HG02678 (cell line): ENCODE measurements around the gene SMAD7.

Source experiments
- ATAC-seq: cut with Tn5 transposase; IDR thresholded peaks from one replicate; pipeline ENCODE4 v1.9.1; 2021; ENCODE audit warnings: mild to moderate bottlenecking, moderate library complexity; ENCODE audit not compliant: unreplicated experiment

Gene SMAD7

GRCh38 chr18:48962252-48962993 is 11.7 kb upstream of the SMAD7 start:
- ATAC-seq = no peak

DNA sequence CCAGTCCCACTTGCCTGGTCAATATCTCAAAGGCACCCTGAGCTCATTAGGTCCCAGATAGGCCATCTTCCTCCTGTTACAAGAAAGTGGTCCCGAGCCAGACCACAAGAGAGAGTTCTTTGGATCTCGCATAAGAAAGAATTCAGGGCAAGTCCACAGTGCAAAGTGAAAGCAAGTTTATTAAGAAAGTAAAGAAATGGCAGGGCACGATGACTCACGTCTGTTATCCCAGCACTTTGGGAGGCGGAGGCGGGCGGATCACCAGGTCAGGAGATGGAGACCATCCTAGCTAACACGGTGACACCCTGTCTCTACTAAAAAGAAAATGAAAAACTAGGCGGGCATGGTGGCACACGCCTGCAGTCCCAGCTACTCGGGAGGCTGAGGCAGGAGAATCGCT is 10.8 kb upstream of the SMAD7 start:
- ATAC-seq = no peak

GRCh38 chr18:48959921-48960920 is 9.5 kb upstream of the SMAD7 start:
- ATAC-seq = no peak

DNA sequence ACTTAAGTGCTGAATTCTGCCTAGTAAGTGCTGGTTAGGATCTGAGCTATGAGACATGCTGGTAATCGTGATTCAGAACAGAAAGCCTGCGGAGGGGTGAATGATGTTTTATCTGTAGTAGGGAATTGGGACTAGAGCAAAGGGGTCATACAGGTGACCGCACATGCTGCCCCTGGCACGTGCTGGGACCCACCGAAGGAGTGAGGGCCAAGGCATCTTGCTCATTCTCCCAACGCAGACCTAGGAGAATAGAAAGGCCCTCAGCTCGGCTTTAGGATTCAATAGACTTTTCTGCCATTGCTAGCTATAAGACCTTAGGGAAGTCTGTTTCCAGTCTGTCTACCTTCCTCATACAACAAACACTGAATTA is 8.8 kb upstream of the SMAD7 start:
- ATAC-seq = no peak

DNA sequence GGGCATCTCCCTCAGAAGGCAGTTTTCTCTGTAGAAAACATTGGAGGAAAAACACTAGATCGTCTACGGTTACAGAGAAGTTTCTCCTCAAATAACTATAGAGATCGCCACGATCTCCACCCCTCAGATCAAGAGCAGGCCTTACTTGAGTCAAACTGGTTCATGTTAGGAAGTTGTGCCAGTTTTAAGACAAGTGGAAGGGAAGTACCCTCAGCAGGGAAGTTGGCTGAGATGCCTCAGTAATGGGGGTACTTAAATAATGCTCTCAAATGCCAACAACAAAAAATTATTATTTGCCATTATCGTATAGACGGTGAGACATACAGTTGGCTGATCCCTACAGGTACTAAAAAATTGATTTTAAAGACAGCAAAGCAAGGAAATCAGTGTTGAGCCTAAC is 8.2 kb upstream of the SMAD7 start:
- no peak for ATAC-seq

DNA sequence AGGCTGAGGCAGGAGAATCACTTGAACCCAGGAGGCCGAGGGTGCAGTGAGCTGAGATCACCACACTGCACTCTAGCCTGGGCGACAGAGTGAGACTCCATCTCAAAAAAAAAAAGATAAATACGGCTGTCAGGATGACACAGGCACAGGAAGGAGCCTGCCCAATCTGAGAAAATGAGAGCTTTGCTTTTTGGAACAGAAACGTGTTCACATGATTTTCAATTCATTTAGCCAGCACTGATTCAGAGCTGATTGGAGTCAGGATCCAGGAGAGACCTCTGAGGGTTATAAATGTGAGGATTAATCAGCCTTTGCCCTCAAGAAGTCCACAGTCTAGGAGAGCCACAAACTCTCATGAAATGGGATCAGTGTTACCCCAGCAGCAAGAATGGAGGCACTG is 6.9 kb upstream of the SMAD7 start:
- ATAC-seq = no peak

DNA sequence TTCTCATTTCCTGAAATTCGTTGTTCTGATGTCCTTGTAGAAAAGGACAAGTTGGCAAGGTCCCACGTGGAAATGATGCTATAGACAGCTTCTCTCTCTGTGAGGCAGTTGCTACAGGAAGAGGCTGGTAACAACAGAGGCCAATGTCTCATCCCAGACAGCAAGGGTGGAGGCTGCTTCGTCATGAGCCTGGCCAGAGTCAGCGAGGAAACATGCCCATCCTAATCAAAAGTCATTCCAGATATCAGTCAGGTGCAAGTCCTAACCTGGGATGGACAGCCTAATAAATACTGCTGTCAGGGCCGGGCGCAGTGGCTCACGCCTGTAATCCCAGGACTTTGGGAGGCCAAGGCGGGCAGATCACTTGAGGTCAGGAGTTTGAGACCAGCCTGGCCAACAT is 6.4 kb upstream of the SMAD7 start:
- ATAC-seq = no peak

DNA sequence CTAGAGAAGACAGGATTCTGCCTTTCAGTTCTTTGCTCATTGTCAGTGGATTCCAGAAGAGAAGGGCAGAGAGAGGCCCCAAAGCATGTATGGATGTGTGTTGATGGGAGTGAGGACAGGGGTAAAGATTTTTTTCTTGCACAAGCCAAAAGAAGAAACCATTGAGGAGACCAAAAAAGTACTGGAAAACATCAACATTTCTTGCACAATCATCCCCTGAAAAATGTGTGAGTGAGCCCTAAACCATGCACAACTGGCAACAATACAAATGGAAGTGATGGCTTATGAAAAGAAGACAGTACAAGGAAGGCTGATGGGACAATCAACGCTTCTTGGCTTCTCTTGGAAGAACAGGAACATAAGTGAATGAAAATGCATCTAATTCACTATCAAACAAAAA is 5.6 kb upstream of the SMAD7 start:
- ATAC-seq = no peak

GRCh38 chr18:48955830-48956261 is 5.1 kb upstream of the SMAD7 start:
- no peak for ATAC-seq

- ATAC-seq = no peak
Measured at GRCh38 chr18:48954886-48955819, 4.4 kb upstream of the SMAD7 start.

DNA sequence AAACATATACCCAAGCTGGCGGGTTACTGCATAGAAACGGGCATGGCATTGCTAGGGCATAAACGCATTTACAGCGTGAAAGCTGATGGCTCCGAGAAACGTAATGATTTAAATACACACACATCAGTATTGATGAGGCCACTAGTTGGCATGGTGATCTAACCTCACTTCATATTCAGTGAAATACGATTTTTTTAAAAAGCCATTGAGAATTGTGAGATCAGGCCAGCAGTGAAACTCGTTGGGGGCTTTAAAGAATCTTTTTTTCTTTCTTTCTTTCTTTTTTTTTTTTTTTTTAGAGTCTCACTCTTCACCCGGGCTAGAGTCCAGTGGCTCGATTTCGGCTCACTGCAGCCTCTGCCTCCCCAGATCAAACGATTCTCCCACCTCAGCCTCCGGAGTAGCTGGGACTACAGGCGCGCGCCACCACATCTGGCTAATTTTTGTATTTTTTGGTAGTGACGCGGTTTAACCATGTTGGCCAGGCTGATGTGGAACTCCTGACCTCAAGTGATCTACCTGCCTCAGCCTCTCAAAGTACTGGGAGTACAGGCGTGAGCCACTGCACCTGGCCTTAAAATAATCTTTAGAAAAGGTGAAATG is 2.4 kb upstream of the SMAD7 start:
- ATAC-seq = no peak

DNA sequence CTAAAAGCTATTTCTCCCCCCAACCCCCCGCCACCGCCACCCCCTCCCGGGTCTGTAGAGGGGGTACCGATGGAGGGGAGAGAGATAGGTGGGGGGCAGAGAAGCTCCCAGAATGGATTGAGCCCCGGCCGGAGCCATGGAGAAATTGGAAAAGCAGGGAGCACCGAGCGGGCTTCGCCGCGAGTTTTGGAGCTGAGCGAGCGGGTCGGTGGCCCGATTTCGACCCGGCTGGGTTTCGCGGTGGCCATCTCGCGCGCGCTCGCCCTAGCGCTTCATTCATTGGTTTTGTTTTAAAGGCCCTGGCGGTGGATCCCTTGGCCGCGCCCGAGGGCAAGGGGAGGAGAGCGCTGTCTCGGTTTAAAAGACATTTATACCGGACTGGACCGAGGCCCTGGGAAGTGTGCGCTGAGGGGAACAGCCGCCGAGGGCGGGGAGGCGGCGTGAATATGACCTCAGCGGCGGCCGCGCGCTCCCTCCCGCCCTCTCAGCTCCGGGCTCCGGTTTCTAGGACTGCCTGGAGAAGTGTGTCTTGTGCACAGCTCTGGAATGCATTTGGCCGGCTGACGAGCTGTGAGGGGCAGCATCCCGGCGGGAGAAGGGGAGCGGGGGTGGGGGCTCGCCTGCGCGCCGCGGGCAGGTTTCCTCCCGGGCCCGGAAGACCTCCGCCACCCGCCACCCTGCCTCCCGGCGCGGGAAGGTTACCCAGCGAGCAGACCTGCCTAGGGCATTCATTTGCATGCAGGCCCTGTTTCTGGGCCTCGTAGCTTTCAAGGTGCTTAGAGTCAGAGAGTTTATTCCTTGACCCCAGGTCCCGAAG is 1.7 kb upstream of the SMAD7 start:
- ATAC-seq = peak; percentile 36

GRCh38 chr18:48951448-48952286 is 902 bp upstream of the SMAD7 start:
- ATAC-seq = peak; percentile 37

GRCh38 chr18:48949606-48950535 is 894 bp downstream of the SMAD7 start:
- ATAC-seq = no peak

GRCh38 chr18:48949050-48949605 is 1.6 kb downstream of the SMAD7 start:
- no peak for ATAC-seq

DNA sequence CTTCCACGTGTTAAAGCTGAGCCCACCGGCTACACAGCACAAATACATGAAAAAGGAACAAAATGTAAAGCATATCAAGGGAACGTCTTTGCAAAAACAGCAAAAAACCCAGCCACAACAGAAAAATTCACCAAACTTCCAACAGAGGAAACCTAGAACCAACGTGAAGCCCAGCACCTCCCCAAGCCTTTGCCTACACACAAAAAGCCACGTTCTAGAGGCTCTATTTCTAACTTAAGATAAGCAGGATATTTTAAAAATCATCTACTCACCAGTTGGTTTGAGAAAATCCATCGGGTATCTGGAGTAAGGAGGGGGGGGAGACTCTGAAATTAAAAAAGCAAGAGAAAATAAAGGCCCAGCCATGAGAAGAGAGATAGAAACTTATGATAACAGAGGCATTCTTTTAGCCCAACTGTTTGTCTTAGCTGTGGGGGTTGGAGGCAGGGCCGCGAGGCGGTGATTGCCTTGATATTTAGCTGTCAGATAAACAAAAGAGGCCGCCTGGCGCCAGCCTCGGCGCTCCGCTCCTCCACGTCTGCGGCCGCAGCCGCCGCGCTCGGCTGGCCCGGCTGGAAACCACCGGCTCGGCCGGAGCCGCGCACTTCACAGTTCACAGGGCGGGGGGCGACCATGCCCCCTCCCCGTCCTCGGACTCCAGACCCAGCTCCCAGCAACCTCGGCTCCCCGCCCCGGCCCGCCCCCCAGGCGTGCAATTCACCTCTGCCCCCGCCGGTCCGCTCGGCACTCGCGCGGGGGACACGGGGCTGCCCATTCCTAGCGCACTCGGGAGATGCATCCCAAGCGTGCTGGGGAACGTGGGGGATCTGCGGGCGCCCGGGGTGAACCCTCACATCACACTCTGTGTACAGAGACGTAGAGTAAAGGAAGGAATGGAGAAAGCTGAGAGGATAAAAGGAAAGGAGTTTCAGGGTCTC is 2.4 kb downstream of the SMAD7 start:
- ATAC-seq = no peak
